ENCODE results near the gene ABCD3. TPM values are rescaled to one million over a fixed set of nuclear protein-coding genes. Genes with fewer than 3 reads are reported as not detected.

Gene ABCD3
- total RNA-seq, 4 donors from 2014 or later = 26.8 to 60.2 (median 33.8) TPM

DNA sequence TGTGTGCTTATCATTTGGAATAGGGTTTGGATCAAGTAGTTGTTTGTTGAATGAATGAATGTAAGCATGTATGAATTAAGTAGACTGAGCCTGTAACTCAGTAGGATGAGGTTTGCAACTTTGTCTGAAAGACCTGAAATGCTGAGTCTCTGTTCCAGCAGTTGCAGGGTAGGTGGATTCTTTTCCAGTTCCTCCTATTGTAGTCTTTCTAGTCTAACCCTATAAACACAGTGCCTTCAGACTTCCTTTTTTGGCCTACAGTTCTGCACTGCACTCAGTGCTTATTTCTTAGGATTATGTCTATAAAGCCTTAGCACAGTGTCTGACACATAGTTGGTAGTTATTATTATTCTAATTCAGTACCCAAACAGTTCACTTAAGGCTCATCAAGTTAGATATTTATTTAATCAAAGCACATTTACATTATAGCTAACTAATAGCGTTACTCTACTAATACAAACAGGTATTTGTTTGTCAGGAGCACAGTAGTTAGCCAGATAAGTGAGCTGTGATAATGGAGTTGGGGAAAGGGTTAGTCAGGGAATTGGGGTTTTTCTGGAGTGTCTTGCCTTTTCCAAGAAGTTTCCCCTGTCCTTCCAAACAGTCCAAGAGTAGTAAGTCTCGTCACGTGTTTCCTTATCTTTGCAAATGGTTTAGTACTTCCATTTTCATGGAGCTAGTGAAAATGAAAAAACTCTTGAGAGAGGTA lies 45.0 kb downstream of the ABCD3 start:
- WGBS, 2 donors (ENCODE audit: low coverage in 1 of 2) = 58 to 65% methylated on average over 3 of the region's 3 CpGs
- TF ChIP-seq POLR2AphosphoS5 (IDR thresholded peaks at IDR 0.05) (no peak), POLR2A (IDR thresholded peaks at IDR 0.05) (no peak), EP300 (IDR thresholded peaks at IDR 0.05) (no peak)
- Histone ChIP-seq H3K27ac (peak overlapping the region in 2 of 4 donors; percentile 5 to 6), H3K4me3 (no peak overlapping the region), H3K4me1 (peaks cover 0 to 15% (median 0%) of the 10 kb centered on the region in 3 donors), H3K36me3 (peaks cover 0 to 39% of the 10 kb centered on the region in 2 donors), H3K27me3 (no peaks in the 10 kb centered on the region), H3K9me3 (no peaks in the 10 kb centered on the region)
- ATAC-seq = no peak

GRCh38 chr1:94463765-94464330 lies 45.7 kb downstream of the ABCD3 start:
- H3K27me3 ChIP-seq = no peaks in the 10 kb centered on the region
- ATAC-seq = no peak
- peaks cover 0 to 15% (median 0%) of the 10 kb centered on the region in 3 donors for H3K4me1 ChIP-seq
- no peak overlapping the region for H3K4me3 ChIP-seq
- H3K36me3 ChIP-seq = peaks cover 0 to 38% of the 10 kb centered on the region in 2 donors
- 59 to 63% methylated on average over 2 to 3 of the region's 3 CpGs for WGBS, 2 donors (ENCODE audit: low coverage in 1 of 2)
- TF ChIP-seq POLR2A (IDR thresholded peaks at IDR 0.05) (no peak), EP300 (IDR thresholded peaks at IDR 0.05) (no peak), POLR2AphosphoS5 (IDR thresholded peaks at IDR 0.05) (no peak)
- TF ChIP-seq, protein P1, sequence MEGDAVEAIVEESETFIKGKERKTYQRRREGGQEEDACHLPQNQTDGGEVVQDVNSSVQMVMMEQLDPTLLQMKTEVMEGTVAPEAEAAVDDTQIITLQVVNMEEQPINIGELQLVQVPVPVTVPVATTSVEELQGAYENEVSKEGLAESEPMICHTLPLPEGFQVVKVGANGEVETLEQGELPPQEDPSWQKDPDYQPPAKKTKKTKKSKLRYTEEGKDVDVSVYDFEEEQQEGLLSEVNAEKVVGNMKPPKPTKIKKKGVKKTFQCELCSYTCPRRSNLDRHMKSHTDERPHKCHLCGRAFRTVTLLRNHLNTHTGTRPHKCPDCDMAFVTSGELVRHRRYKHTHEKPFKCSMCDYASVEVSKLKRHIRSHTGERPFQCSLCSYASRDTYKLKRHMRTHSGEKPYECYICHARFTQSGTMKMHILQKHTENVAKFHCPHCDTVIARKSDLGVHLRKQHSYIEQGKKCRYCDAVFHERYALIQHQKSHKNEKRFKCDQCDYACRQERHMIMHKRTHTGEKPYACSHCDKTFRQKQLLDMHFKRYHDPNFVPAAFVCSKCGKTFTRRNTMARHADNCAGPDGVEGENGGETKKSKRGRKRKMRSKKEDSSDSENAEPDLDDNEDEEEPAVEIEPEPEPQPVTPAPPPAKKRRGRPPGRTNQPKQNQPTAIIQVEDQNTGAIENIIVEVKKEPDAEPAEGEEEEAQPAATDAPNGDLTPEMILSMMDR (IDR thresholded peaks at IDR 0.05) = peak; percentile 14 to 68 (median 48)
- peak overlapping the region in 1 of 4 donors; percentile 5 for H3K27ac ChIP-seq
- no peaks in the 10 kb centered on the region for H3K9me3 ChIP-seq

GRCh38 chr1:94468708-94469107 lies 50.5 kb downstream of the ABCD3 start:
- Histone ChIP-seq H3K9me3 (no peaks in the 10 kb centered on the region), H3K27me3 (no peaks in the 10 kb centered on the region), H3K36me3 (peaks cover 0 to 42% of the 10 kb centered on the region in 2 donors), H3K27ac (no peak overlapping the region), H3K4me3 (no peak overlapping the region), H3K4me1 (peaks cover 0 to 12% (median 0%) of the 10 kb centered on the region in 3 donors)
- TF ChIP-seq POLR2A (IDR thresholded peaks at IDR 0.05) = no peak
- TF ChIP-seq, protein P1 (IDR thresholded peaks at IDR 0.05) = no peak
- ATAC-seq = no peak

DNA sequence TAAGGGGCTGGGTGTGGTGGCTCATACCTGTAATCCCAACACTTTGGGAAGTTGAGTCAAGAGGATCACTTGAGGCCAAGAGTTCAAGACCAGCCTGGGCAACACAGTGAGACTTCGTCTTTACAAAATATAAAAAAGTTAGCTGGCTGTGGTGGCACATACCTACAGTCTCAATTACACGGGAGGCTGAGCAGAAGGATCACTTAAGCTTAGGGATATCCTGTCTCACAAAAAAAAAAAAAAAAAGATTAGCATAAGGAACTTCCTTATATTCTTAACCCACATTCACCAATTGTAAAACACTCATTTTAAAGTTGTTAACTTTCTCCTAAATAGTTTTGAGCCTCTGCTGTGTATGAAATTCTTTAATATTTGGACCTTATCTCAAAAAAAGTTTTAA lies 53.1 kb downstream of the ABCD3 start:
- Histone ChIP-seq H3K27ac (no peak overlapping the region), H3K4me3 (no peak overlapping the region), H3K4me1 (peaks cover 0 to 9% (median 0%) of the 10 kb centered on the region in 3 donors), H3K9me3 (no peaks in the 10 kb centered on the region), H3K27me3 (no peaks in the 10 kb centered on the region), H3K36me3 (peaks cover 0 to 31% of the 10 kb centered on the region in 2 donors)
- WGBS, 2 donors (ENCODE audit: low coverage in 1 of 2) = 91% methylated on average over 2 of the region's 2 CpGs; no CpG with 5 or more reads in 1 of the 2 donors
- TF ChIP-seq POLR2AphosphoS5 (IDR thresholded peaks at IDR 0.05) = no peak
- no peak for TF ChIP-seq POLR2A (IDR thresholded peaks at IDR 0.05)
- TF ChIP-seq, protein P1 (IDR thresholded peaks at IDR 0.05) = no peak
- no peak for TF ChIP-seq EP300 (IDR thresholded peaks at IDR 0.05)
- ATAC-seq = no peak

DNA sequence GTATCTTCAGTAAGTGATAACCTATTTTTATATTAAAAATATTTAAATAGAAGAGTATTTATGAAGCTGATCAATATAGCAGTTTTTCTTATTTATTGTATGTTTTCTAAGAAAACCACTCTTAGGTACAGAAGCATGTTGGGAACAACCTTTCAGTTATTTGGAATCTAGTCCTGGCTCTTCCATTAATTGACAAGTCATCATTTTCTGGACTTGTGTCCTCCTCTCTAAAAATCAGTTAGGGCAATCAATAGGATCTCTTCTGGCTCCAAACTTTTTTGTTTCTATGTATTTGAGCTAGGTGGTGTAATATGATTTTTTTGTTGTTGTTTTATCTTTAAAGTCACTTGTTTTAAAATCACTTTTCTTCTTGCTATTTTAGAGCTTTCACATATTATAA lies 57.0 kb downstream of the ABCD3 start:
- no peak for ATAC-seq
- no peak overlapping the region for H3K4me3 ChIP-seq
- H3K4me1 ChIP-seq = peaks cover 0 to 9% (median 0%) of the 10 kb centered on the region in 3 donors
- H3K27me3 ChIP-seq = no peaks in the 10 kb centered on the region
- peaks cover 0 to 37% of the 10 kb centered on the region in 2 donors for H3K36me3 ChIP-seq
- TF ChIP-seq, protein P1 (IDR thresholded peaks at IDR 0.05) = no peak
- no peak for TF ChIP-seq EP300 (IDR thresholded peaks at IDR 0.05)
- no peak for TF ChIP-seq POLR2AphosphoS5 (IDR thresholded peaks at IDR 0.05)
- H3K9me3 ChIP-seq = no peaks in the 10 kb centered on the region
- no peak overlapping the region for H3K27ac ChIP-seq

Measured in gastroesophageal sphincter (tissue), 4 donors.